GM23248 (cell line): ENCODE data around the gene ODAD4.

Experiments
- EZH2 ChIP-seq: fragments of 200-600 bp; sonication (generic); IDR thresholded peaks from 2 replicates; pipeline ENCODE4 v1.6.1; 2018; ENCODE audit warnings: antibody characterized with exemption, mild to moderate bottlenecking; ENCODE audit not compliant: insufficient read depth, poor library complexity, severe bottlenecking
- EZH2phosphoT487 ChIP-seq: fragments of 200-600 bp; sonication (generic); IDR thresholded peaks from 2 replicates; pipeline ENCODE4 v1.6.1; 2018; ENCODE audit warnings: antibody characterized with exemption, moderate library complexity, mild to moderate bottlenecking, low read depth; ENCODE audit not compliant: insufficient read depth

GRCh38 chr17:41917192-41917591 is 13.2 kb upstream of the ODAD4 start:
- TF ChIP-seq EZH2 (no peak), EZH2phosphoT487 (no peak)
